Mucosa of gallbladder (tissue), 1 donor: ENCODE measurements around the gene C1QL3. TPM values are rescaled to one million over a fixed set of nuclear protein-coding genes. Genes with fewer than 3 reads are reported as not detected.

ENCODE experiments used
- DNase-seq: peaks from one replicate; pipeline ENCODE4 v3.0.0-alpha.2; 2020; ENCODE audit warnings: low spot score
- total RNA-seq: library from RNA; stranded (reverse); gene quantifications from one replicate; pipeline ENCODE4 v1.2.1, GENCODE V29; 2021
- donor health status: DM: no; HTN: no; CAD: no.

The C1QL3 gene
- total RNA-seq, 1 donor from 2014 or later: 0.09 TPM

- no peak for DNase-seq
These were observed 27.7 kb downstream of the C1QL3 start for GRCh38 chr10:16493884-16494536.

DNA sequence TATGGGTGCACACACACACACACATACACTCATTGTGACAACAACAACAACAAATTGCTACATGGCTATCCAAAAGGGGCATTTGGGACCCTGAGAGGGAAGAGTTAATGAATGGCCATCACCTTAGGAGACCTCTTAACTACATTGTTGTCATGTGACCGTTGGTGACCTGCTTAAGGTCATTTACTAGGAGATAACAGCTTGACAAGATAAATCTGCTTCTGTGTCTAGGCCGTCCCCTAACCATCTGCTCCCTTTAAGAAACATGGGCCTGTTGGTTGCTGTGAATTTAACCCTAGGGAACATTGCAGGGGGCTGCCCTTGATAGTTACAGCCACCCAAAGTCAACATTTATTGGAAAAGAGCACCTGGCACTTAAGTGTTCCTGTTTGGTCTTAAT, 29.7 kb downstream of the C1QL3 start:
- DNase-seq: no peak

- no peak for DNase-seq
These were observed 31.2 kb downstream of the C1QL3 start for GRCh38 chr10:16490511-16490910.

GRCh38 chr10:16483241-16483917, 38.3 kb downstream of the C1QL3 start:
- DNase-seq: no peak

DNA sequence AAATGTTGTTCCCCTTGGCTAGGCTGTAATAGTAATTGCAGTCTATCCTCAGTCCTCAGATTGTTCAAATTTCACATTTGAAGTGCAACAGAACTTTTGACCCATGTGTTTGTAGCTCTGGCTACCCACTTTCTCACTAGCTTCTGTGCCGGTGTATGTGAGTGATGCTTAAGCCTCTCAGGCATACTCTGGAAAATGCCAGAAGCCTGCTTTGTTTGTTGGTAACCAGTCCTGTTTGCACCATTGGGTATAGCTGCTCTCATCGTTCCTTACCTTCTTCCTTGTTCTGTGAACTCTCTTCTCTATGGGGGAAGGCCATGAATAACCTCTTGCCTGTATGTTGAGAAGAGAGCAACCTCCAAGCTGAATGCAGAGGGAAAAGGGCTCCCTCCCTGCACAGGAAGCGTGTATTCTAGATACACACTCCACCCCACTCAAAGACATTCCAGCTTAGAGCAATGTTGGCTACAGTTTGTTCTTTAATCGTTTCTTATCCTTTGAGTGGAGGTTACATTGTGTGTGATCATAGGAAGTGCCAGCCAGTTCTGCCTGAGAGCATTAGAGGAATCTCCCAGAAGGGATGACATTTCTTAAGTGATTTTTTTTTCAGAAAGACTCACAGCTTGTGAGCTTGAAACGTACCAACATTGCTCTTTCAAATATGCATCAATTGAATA, 40.5 kb downstream of the C1QL3 start:
- no peak for DNase-seq

GRCh38 chr10:16478801-16479200, 42.9 kb downstream of the C1QL3 start:
- DNase-seq: no peak

GRCh38 chr10:16477757-16478156, 43.9 kb downstream of the C1QL3 start:
- no peak for DNase-seq

DNA sequence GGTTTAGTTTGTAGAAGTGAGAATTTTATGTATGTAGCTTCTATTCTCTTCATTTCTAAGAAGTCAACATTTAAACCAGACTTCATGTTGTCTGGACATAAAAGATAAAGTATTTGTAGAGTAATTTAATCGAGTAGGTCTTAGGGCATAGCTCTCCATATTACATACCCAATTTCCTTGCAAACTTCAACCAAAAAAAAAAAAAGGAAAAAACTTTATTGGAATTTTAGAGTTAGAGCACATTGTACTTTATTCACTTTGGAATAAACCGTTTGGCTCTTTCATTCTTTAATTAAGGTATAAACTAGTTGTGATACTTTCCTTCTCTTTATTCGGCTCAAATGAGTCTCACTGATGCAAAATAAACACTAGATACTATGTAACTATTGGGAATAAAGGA, 48.9 kb downstream of the C1QL3 start:
- DNase-seq: no peak

DNA sequence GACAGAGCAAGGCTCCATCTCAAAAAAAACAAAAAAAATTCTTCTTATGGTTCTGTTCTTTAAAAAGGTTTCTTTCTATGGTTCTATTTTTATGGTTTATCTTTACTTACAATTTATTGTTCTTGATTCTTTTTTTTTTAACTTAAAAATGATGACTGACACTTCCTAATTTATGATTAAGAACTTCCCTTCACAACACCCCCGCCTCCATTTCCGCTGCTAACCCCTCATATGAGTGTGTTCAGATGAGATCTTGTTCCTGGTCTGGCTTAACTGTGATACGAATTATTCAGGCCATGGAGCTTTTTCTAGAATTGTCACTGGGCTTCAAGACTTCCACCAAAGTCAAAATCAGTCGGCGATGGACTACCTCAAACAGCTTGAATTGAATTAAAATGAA, 50.9 kb downstream of the C1QL3 start:
- DNase-seq: no peak

GRCh38 chr10:16466001-16466400, 55.7 kb downstream of the C1QL3 start:
- DNase-seq: no peak

Other genes with a start within 250 kb of the C1QL3 start
- gene PTER, start 84.9 kb downstream of the C1QL3 start, total RNA-seq: 11.8 TPM